ENCODE measurements around the gene RASGRP4. TPM values are rescaled to one million over a fixed set of nuclear protein-coding genes. Genes with fewer than 3 reads are reported as not detected.
A peak's percentile ranks its signal among the peaks of the same experiment; 100 is the strongest.

The RASGRP4 gene
- total and polyA plus RNA-seq, 10 of the 15 experiments (the other 5 are each of a cell fraction or from before 2014, with no cell fraction given), result 0.24 to 7.4 (median 3.3) TPM

DNA sequence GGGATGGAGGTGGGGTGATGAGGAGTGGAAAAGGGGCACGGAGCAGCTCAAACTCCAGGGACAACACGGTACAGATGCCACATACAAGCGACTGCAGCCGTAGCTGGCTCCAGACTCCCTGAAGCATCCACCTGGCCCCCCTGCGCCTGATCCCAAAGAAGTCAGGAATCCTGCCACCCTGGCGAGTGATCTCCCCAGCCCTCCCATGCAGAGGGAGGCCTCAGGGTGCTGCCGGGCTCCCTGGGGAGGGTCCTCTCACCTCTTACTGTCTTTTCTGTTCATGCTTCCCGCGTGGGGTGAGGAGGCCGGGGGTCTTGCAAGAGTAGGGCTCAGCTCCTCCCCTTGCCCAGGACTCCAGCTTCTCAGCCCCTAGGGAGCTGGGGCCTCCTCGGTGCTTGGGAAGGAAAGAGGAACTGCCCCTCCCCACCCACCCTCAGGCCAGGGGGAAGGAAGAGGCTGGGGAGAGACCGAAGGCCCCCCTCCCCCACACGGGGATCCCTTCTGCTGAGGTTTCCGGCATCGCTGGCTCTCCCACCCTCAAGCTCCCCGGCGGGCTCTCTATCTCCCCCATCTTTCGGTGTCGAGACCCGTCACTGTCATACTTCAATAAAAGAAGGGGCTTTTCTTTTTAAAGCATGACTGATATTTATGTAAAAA, at the start of gene RASGRP4 (continued):
- TF ChIP-seq, protein P1, sequence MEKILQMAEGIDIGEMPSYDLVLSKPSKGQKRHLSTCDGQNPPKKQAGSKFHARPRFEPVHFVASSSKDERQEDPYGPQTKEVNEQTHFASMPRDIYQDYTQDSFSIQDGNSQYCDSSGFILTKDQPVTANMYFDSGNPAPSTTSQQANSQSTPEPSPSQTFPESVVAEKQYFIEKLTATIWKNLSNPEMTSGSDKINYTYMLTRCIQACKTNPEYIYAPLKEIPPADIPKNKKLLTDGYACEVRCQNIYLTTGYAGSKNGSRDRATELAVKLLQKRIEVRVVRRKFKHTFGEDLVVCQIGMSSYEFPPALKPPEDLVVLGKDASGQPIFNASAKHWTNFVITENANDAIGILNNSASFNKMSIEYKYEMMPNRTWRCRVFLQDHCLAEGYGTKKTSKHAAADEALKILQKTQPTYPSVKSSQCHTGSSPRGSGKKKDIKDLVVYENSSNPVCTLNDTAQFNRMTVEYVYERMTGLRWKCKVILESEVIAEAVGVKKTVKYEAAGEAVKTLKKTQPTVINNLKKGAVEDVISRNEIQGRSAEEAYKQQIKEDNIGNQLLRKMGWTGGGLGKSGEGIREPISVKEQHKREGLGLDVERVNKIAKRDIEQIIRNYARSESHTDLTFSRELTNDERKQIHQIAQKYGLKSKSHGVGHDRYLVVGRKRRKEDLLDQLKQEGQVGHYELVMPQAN (conservative IDR thresholded peaks at IDR 0.05), result no peak
- TF ChIP-seq EZH2 (IDR thresholded peaks at IDR 0.05; ENCODE audit: borderline replicate concordance, control insufficient read depth, low read depth, low read length), result no peak
- TF ChIP-seq RCOR1 (conservative IDR thresholded peaks at IDR 0.05; ENCODE audit: low read depth, low read length), result no peak
- TF ChIP-seq, protein P2, sequence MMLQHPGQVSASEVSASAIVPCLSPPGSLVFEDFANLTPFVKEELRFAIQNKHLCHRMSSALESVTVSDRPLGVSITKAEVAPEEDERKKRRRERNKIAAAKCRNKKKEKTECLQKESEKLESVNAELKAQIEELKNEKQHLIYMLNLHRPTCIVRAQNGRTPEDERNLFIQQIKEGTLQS (IDR thresholded peaks at IDR 0.05; ENCODE audit: borderline replicate concordance, extremely low read depth, low read depth, low read length), result no peak
- TF ChIP-seq NFYA (IDR thresholded peaks at IDR 0.05; ENCODE audit: borderline replicate concordance, low read depth, low read length), result no peak
- peak; percentile 50 for TF ChIP-seq MEF2B (IDR thresholded peaks at IDR 0.05; ENCODE audit: partially characterized antibody, poor library complexity, severe bottlenecking)
- no peak for TF ChIP-seq ZNF217 (IDR thresholded peaks at IDR 0.05)
- no peak for TF ChIP-seq KLF5 (IDR thresholded peaks at IDR 0.05; ENCODE audit: partially characterized antibody)
- no peak for TF ChIP-seq CREM (IDR thresholded peaks at IDR 0.05; ENCODE audit: low read depth)
- TF ChIP-seq NFXL1 (IDR thresholded peaks at IDR 0.05; ENCODE audit: borderline replicate concordance), result no peak
- no peak for TF ChIP-seq CHD2 (IDR thresholded peaks at IDR 0.05; ENCODE audit: borderline replicate concordance, low read depth, low read length)
- TF ChIP-seq SP1 (IDR thresholded peaks at IDR 0.05; ENCODE audit: low read depth, low read length), result no peak
- no peak for TF ChIP-seq SIX5 (IDR thresholded peaks at IDR 0.05; ENCODE audit: low read depth, low read length, severe bottlenecking)
- TF ChIP-seq, protein P3, sequence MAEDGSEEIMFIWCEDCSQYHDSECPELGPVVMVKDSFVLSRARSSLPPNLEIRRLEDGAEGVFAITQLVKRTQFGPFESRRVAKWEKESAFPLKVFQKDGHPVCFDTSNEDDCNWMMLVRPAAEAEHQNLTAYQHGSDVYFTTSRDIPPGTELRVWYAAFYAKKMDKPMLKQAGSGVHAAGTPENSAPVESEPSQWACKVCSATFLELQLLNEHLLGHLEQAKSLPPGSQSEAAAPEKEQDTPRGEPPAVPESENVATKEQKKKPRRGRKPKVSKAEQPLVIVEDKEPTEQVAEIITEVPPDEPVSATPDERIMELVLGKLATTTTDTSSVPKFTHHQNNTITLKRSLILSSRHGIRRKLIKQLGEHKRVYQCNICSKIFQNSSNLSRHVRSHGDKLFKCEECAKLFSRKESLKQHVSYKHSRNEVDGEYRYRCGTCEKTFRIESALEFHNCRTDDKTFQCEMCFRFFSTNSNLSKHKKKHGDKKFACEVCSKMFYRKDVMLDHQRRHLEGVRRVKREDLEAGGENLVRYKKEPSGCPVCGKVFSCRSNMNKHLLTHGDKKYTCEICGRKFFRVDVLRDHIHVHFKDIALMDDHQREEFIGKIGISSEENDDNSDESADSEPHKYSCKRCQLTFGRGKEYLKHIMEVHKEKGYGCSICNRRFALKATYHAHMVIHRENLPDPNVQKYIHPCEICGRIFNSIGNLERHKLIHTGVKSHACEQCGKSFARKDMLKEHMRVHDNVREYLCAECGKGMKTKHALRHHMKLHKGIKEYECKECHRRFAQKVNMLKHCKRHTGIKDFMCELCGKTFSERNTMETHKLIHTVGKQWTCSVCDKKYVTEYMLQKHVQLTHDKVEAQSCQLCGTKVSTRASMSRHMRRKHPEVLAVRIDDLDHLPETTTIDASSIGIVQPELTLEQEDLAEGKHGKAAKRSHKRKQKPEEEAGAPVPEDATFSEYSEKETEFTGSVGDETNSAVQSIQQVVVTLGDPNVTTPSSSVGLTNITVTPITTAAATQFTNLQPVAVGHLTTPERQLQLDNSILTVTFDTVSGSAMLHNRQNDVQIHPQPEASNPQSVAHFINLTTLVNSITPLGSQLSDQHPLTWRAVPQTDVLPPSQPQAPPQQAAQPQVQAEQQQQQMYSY (CRISPR knock-in tag; IDR thresholded peaks at IDR 0.05), result no peak
- TF ChIP-seq ETV6 (conservative IDR thresholded peaks at IDR 0.05 in 1 of 2, IDR thresholded peaks at IDR 0.05 in 1 of 2; ENCODE audit: borderline replicate concordance in 1 of 2, low read depth in 1 of 2), result 0 out of 4 replicates have a peak, but pooled peaks of 1 of the 2 experiments have one; percentile 16
- TF ChIP-seq STAT1 (conservative IDR thresholded peaks at IDR 0.05), result no peak
- TF ChIP-seq TCF3 (IDR thresholded peaks at IDR 0.05; ENCODE audit: borderline replicate concordance, insufficient read depth, low read depth, low read length), result no peak
- TF ChIP-seq PAX8 (IDR thresholded peaks at IDR 0.05), result no peak
- TF ChIP-seq YY1 (IDR thresholded peaks at IDR 0.05; ENCODE audit: low read depth, low read length), result peak; percentile 19; the same call in 1 of the 2 replicates
- peak in 1 of 2 experiments; percentile 37; a peak in 1 of 3 replicates for TF ChIP-seq EGR1 (IDR thresholded peaks at IDR 0.05; ENCODE audit: borderline replicate concordance in 1 of 2, low read depth in 2 of 2, low read length in 2 of 2)

Measured in GM12878 (cell line).